Sigmoid colon (tissue), 4 donors: ENCODE measurements around the gene FAM53A.

Source experiments
- EP300 ChIP-seq, 4 donors: sonication (generic); formaldehyde crosslinking; IDR thresholded peaks; one replicate each; pipeline ENCODE4 v1.6.1; 2017; ENCODE audit warnings: antibody characterized with exemption in 4 of 4
- TF ChIP-seq, protein P1 (sequence below), 4 experiments: fragments of 450-650 bp in 3 of 4; fragments of 200-600 bp in 1 of 4; IDR thresholded peaks; one replicate each; pipeline ENCODE4 v1.5.1; 2016 to 2019; ENCODE audit warnings: antibody characterized with exemption in 4 of 4, mild to moderate bottlenecking in 3 of 4, moderate library complexity in 2 of 4

DNA sequence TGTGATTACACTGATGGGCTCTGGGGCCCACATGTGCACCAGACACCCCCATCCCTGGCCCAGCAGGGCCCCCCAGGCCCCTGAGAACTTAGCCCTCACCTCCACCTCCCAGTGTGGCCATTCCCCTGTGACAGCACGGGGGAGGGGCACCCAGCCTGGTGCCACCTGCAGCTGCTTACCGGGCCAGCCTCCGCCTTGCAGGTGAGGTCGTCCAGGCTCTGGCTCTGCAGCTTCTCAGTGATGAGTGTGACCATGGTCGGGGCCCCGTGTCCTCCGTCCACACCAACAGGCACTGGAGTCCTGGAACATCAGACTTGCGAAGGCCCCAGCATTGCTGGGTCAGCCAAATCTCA, 15.6 kb downstream of the FAM53A start:
- TF ChIP-seq, protein P1, sequence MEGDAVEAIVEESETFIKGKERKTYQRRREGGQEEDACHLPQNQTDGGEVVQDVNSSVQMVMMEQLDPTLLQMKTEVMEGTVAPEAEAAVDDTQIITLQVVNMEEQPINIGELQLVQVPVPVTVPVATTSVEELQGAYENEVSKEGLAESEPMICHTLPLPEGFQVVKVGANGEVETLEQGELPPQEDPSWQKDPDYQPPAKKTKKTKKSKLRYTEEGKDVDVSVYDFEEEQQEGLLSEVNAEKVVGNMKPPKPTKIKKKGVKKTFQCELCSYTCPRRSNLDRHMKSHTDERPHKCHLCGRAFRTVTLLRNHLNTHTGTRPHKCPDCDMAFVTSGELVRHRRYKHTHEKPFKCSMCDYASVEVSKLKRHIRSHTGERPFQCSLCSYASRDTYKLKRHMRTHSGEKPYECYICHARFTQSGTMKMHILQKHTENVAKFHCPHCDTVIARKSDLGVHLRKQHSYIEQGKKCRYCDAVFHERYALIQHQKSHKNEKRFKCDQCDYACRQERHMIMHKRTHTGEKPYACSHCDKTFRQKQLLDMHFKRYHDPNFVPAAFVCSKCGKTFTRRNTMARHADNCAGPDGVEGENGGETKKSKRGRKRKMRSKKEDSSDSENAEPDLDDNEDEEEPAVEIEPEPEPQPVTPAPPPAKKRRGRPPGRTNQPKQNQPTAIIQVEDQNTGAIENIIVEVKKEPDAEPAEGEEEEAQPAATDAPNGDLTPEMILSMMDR (IDR thresholded peaks at IDR 0.05): no peak
- no peak for TF ChIP-seq EP300 (IDR thresholded peaks at IDR 0.05)
